GM18505 (cell line): ENCODE measurements around the gene CRLF3.
"Not testable (repeated sequence)": the region's sequence is repeated elsewhere in the genome, so short reads cannot be mapped to it uniquely, and the experiment has no call there.

ENCODE experiments used
- ATAC-seq: cut with Tn5 transposase; IDR thresholded peaks from one replicate; pipeline ENCODE4 v1.9.1; 2021; ENCODE audit not compliant: unreplicated experiment
- POLR2A ChIP-seq: IDR thresholded peaks from 4 replicates; pipeline ENCODE4 v1.6.1; 2011; ENCODE audit warnings: borderline replicate concordance; ENCODE audit not compliant: insufficient read depth, insufficient read length; ENCODE audit errors: extremely low read depth

The CRLF3 gene

DNA sequence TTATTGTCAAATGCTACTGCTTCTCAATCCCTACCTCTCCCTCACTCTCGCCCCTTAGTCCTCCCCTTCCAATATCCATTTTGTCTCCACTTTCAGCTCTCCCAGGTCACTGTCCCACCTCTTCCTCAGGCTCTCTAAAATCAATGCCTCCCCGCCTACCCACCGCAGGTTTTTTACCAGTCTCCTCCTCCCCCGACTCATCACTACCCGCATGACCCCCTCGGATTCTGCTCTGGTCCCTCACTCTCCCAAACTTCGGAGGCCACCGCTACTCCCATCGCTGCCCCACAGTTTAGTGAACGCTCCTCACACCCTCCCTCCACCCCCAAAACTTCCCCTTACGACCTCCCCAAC is 513 bp downstream of the CRLF3 start:
- no peak for ATAC-seq
- no peak for TF ChIP-seq POLR2A

DNA sequence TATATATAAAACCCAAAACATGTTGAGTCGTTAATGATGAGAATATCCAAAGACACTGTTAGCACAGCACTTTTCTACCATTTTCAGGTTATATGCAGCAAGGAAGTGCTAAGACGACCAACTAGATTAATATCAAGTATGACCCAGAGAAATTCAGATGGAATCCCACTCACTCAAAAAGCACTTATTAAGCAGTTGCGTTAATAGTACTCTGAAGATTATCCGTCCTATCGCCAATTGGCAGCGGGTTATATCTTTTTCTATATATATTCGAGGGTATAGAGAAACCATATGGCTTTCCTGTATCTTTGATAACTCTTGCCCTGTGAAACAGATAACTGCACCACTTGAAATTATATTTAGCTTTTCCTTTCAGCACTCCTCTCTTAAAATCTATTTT is 1.1 kb downstream of the CRLF3 start:
- TF ChIP-seq POLR2A: no peak
- ATAC-seq: no peak

GRCh38 chr17:30822919-30823318 is 1.6 kb downstream of the CRLF3 start:
- not testable (repeated sequence) for ATAC-seq

DNA sequence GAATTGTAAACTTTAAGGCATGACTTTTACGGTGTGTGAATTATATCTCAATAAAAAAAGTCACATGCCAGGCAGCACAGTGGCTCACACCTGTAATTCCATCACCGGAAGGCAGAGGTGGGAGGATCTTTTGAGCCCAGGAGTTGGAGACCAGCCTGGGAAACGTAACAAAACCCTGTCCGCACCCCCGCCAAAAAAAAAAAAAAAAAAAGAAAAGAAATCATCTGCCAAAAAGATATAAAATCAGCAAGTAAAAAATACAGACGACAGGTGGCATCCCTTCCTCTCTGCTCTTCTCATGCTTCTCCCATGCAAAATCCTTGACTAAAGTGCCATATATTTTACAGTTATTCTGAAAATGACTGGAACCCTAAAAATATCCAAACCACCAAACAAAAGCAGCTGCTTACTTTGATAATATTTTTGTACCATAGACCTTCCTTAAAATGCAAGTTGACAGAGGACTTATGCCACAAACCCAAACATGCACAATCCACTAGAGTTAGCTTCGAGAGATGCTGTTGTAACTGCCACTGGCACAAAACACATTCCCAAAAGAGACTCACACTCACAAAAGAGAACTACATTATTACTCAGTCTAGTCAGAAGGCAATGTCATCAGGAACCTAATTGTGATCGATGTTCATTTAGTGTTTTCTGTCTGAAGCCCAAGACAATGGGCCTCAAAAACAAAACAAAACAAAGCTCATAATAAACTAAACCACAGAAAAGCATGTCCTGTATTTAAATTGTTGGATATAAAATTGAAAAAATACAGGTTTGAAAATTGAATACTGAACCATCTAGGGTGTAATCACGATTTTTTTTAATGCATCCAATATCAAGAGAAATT is 2.4 kb downstream of the CRLF3 start:
- no peak for TF ChIP-seq POLR2A

GRCh38 chr17:30819971-30820705 is 4.4 kb downstream of the CRLF3 start:
- ATAC-seq: no peak

More for the DNA sequence above, 2.4 kb downstream of the CRLF3 start:
- ATAC-seq: no peak

DNA sequence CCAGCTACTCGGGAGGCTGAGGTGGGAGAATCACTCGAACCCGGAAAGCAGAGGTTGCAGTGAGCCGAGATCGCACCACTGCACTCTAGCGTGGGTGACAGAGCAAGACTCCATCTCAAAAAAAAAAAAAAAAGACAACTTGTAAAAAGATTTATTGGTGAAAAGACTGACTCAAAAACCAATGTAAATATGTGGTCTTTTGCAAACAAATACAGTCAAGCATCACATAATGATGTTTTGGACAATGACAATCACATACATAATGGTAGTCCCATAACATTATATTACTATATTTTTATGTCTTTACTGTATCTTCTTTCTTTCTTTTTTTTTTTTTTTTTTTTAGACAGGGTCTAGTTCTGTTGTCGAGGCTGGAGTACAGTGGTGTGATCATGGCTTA is 8.3 kb downstream of the CRLF3 start:
- no peak for TF ChIP-seq POLR2A
- ATAC-seq: no peak

More at GRCh38 chr17:30819971-30820705, 4.4 kb downstream of the CRLF3 start:
- TF ChIP-seq POLR2A: no peak

DNA sequence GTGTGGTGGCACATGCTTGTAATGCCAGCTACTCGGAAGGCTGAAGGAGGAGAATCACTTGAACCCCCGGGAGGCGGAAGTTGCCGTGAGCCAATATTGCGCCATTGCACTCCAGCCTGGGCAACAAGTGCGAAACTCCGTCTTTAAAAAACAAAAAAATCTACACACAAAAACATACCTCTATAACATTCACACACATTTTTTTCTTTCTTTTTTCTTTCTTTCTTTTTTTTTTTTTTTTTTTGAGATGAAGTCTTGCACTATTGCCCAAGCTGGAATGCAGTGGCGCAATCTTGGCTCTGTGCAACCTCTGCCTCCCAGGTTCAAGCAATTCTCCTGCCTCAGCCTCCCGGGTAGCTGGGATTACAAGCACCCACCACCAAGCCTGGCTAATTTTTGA is 9.6 kb downstream of the CRLF3 start:
- not testable (repeated sequence) for ATAC-seq

GRCh38 chr17:30814236-30814635 is 10.3 kb downstream of the CRLF3 start:
- ATAC-seq: not testable (repeated sequence)

DNA sequence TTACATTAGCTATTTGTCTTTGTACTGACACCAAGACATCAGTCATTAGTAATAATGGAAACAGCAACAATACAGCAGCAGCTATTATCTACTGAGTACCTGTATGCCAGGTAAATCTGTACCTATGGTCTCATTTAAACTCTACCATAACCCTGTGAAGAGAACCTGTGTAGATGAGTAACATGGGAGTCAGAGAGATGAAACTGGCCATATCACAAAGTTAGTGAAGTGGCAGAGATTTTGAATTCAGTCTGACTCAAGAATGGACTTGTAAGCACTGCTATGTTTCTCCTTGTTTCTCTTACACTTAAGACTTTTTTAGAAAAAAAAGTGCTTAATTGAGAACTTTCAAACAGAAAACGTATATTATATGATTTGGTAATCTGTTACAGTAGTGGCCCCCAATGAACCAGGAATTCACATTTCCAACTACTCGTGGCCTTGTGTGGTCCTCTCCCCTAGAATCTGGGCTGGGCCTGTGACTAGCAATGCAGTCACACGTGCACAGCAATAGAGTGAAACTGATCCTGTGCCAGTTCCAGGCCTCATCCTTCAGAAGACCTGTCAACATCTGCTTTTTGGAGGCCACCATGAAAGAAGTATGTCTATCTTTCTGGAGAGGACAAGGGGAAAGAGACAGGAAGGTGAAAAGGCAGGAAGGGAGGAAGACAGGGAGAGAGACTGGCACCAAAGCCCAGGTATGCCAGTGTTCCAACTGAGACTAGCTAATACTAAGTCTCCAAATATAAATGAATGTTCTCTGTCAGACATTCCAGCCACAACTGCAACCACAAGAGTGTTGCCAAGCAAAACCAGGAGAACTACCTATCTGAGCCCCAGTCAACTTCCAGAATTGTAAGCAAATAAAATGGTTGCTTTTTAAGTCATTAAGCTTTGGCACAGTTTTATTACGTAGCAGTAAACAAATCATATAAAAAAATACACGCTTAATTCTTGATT is 12.0 kb downstream of the CRLF3 start:
- TF ChIP-seq POLR2A: no peak
- no peak for ATAC-seq

DNA sequence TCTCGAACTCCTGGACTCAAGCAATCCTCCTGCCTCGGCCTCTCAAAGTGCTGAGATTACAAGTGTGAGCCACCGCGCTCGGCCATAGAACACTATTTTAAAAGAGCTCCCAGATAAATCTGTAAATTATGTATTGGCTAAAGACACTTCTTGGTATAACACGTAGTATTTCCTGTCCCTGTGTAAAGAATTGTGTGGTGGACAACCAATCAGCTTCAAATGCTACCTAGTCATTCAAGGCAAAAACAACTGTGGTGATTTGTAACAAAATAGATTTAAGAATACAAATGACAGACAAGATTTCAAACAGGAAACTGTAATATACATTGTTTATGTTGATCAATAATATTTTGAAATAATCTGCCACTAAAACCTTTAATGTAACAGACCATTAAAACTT is 14.6 kb downstream of the CRLF3 start:
- ATAC-seq: no peak
- no peak for TF ChIP-seq POLR2A

- peak; percentile 42 for TF ChIP-seq POLR2A
- peak; percentile 71 for ATAC-seq
Observed at GRCh38 chr17:30808785-30809286, 15.7 kb downstream of the CRLF3 start.

- no peak for TF ChIP-seq POLR2A
Observed at GRCh38 chr17:30807896-30808295, 16.6 kb downstream of the CRLF3 start.

GRCh38 chr17:30805944-30806456 is 18.5 kb downstream of the CRLF3 start:
- ATAC-seq: no peak
- no peak for TF ChIP-seq POLR2A

More at GRCh38 chr17:30807896-30808295, 16.6 kb downstream of the CRLF3 start:
- ATAC-seq: no peak

- ATAC-seq: no peak
- no peak for TF ChIP-seq POLR2A
Observed at GRCh38 chr17:30801671-30802070, 22.8 kb downstream of the CRLF3 start.
